Transverse colon (tissue), 4 donors: ENCODE data around the gene LRIG1.

Experiments used
- CTCF ChIP-seq, 5 experiments: fragments of 200-600 bp in 3 of 5; fragments of 450-650 bp in 2 of 5; sonication (generic) in 3 of 5; IDR thresholded peaks; 1 replicate in 2 of 5; 2 replicates in 3 of 5; pipeline ENCODE4 v1.5.1; 2016 to 2017; ENCODE audit warnings: antibody characterized with exemption in 5 of 5, inconsistent platforms in 3 of 5, mild to moderate bottlenecking in 2 of 5, moderate library complexity in 1 of 5
- EP300 ChIP-seq: sonication (generic); formaldehyde crosslinking; IDR thresholded peaks from one replicate; pipeline ENCODE4 v1.6.1; 2017; ENCODE audit warnings: antibody characterized with exemption, low read depth
- POLR2A ChIP-seq: fragments of 450-650 bp; IDR thresholded peaks from one replicate; pipeline ENCODE4 v1.6.1; 2016; ENCODE audit warnings: antibody characterized with exemption, mild to moderate bottlenecking, moderate library complexity
- POLR2AphosphoS5 ChIP-seq, 3 donors: sonication (generic); formaldehyde crosslinking; IDR thresholded peaks; one replicate each; pipeline ENCODE4 v1.6.1; 2016; ENCODE audit warnings: antibody characterized with exemption in 3 of 3

DNA sequence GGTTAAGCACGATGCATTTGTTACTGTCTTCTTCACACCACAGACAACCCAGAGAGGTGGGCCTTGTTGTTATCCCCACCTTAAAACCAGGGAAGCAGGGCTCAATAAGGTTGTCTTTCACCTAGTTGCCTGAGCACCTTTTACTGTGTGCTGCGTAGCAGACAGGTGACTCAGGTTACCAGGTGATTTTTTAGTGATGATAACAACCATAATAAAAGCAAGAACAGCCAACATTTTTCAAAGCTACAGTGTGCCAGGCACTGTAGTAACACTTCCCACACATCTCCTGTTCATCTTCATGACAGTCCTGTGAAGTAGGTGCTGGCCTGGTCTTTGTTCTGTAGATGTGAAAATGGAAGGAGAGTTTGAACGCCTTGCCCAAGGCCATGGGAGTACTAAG is 147.8 kb downstream of the LRIG1 start:
- TF ChIP-seq EP300: no peak
- TF ChIP-seq POLR2A: no peak
- no peak for TF ChIP-seq POLR2AphosphoS5 (IDR thresholded peaks at IDR 0.05)
- no peak for TF ChIP-seq CTCF (IDR thresholded peaks at IDR 0.05)
